ENCODE data around the gene RETREG2. TPM values are rescaled to one million over a fixed set of nuclear protein-coding genes. Genes with fewer than 3 reads are reported as not detected.
A peak's percentile ranks its signal among the peaks of the same experiment; 100 is the strongest.

Gene RETREG2
- total and polyA plus RNA-seq, 2 of the 8 experiments (the other 6 are each of a cell fraction or from before 2014, with no cell fraction given) = 51.3 to 67.4 TPM

GRCh38 chr2:219175928-219176817 is 1.9 kb upstream of the RETREG2 start (continued):
- TF ChIP-seq USF2 (IDR thresholded peaks at IDR 0.05; ENCODE audit: low read length) (no peak), BRCA1 (IDR thresholded peaks at IDR 0.05; ENCODE audit: low read depth, low read length) (no peak), NANOG (IDR thresholded peaks at IDR 0.05; ENCODE audit: insufficient read depth, low read depth, low read length, poor library complexity, severe bottlenecking) (no peak), CHD7 (IDR thresholded peaks at IDR 0.05; ENCODE audit: insufficient replicate concordance, low read length) (no peak), ZNF274 (IDR thresholded peaks at IDR 0.05; ENCODE audit: borderline replicate concordance, extremely low read depth, low read length) (no peak), RAD21 (IDR thresholded peaks at IDR 0.05 in 1 of 2, conservative IDR thresholded peaks at IDR 0.05 in 1 of 2; ENCODE audit: low read depth in 2 of 2, low read length in 2 of 2) (peak in 1 of 2 experiments; percentile 0; a peak in 1 of 4 replicates), KDM4A (IDR thresholded peaks at IDR 0.05; ENCODE audit: low read depth, low read length, severe bottlenecking) (no peak)

Measured in H1 (cell line).